CD4-positive, alpha-beta T cell treated with Interleukin-4 for 1 hour (primary cell): ENCODE results near the gene COQ5.
"Not testable (repeated sequence)": the region's sequence is repeated elsewhere in the genome, so short reads cannot be mapped to it uniquely, and the experiment has no call there.

Experiments
- DNase-seq, 2 donors: peaks; one replicate each; pipeline ENCODE4 v3.0.0-alpha.2; 2020 to 2022

Gene COQ5

GRCh38 chr12:120529641-120530417 lies 871 bp upstream of the COQ5 start:
- no peak for DNase-seq

- no peak for DNase-seq
Measured at GRCh38 chr12:120522568-120522967, 6.4 kb downstream of the COQ5 start.

- not testable (repeated sequence) for DNase-seq
Measured at GRCh38 chr12:120519324-120519723, 9.6 kb downstream of the COQ5 start.

GRCh38 chr12:120515496-120515895 lies 13.5 kb downstream of the COQ5 start:
- DNase-seq = no peak

- no peak for DNase-seq
Measured at GRCh38 chr12:120514002-120514401, 15.0 kb downstream of the COQ5 start.

- no peak for DNase-seq
Measured at GRCh38 chr12:120508537-120508936, 20.4 kb downstream of the COQ5 start.

GRCh38 chr12:120504587-120504986 lies 24.4 kb downstream of the COQ5 start:
- no peak for DNase-seq

GRCh38 chr12:120500581-120500980 lies 28.4 kb downstream of the COQ5 start:
- no peak for DNase-seq

- no peak for DNase-seq
Measured at GRCh38 chr12:120498870-120499515, 30.0 kb downstream of the COQ5 start.

- DNase-seq = no peak
Measured at GRCh38 chr12:120497524-120498150, 31.3 kb downstream of the COQ5 start.

GRCh38 chr12:120496413-120497340 lies 32.3 kb downstream of the COQ5 start:
- peak; percentile 51 to 66 for DNase-seq

- DNase-seq = peak; percentile 96 to 98
Measured at GRCh38 chr12:120495731-120496412, 33.1 kb downstream of the COQ5 start, which contains the start of gene DYNLL1. TSS of gene DYNLL1 (plus strand) at chr12:120496113. CDS start at chr12:120496422, 309 bp downstream.

- no peak for DNase-seq
Measured at GRCh38 chr12:120495186-120495730, 33.7 kb downstream of the COQ5 start.

GRCh38 chr12:120490833-120491512 lies 38.0 kb downstream of the COQ5 start:
- DNase-seq = no peak

GRCh38 chr12:120490325-120490724 lies 38.6 kb downstream of the COQ5 start:
- no peak for DNase-seq

- DNase-seq = no peak
Measured at GRCh38 chr12:120489018-120489417, 39.9 kb downstream of the COQ5 start.

GRCh38 chr12:120488057-120488640 lies 40.8 kb downstream of the COQ5 start:
- DNase-seq = no peak

- DNase-seq = not testable (repeated sequence)
Measured at GRCh38 chr12:120487552-120487951, 41.4 kb downstream of the COQ5 start.

- no peak for DNase-seq
Measured at GRCh38 chr12:120485961-120486881, 42.7 kb downstream of the COQ5 start.

GRCh38 chr12:120483621-120484020 lies 45.3 kb downstream of the COQ5 start:
- DNase-seq = no peak
